Right renal pelvis (tissue), 4 donors: Measurements from ENCODE around the gene ADH1C. TPM values are rescaled to one million over a fixed set of nuclear protein-coding genes. Genes with fewer than 3 reads are reported as not detected.
"Not testable (repeated sequence)": the region's sequence is repeated elsewhere in the genome, so short reads cannot be mapped to it uniquely, and the experiment has no call there.

Source experiments
- DNase-seq, 4 donors: peaks; one replicate each; pipeline ENCODE4 v3.0.0-alpha.2; 2013; ENCODE audit warnings: low read depth in 4 of 4, low spot score in 3 of 4, missing footprints in 1 of 4
- polyA plus RNA-seq, 4 donors: library from polyadenylated mRNA; unstranded; fragments of 120-200 nt; gene quantifications; one replicate each; pipeline ENCODE4 v1.2.1, GENCODE V29; 2013; ENCODE audit not compliant: insufficient read length in 4 of 4

Gene ADH1C
- polyA plus RNA-seq, 4 donors = 95.3 to 153 (median 109) TPM

DNA sequence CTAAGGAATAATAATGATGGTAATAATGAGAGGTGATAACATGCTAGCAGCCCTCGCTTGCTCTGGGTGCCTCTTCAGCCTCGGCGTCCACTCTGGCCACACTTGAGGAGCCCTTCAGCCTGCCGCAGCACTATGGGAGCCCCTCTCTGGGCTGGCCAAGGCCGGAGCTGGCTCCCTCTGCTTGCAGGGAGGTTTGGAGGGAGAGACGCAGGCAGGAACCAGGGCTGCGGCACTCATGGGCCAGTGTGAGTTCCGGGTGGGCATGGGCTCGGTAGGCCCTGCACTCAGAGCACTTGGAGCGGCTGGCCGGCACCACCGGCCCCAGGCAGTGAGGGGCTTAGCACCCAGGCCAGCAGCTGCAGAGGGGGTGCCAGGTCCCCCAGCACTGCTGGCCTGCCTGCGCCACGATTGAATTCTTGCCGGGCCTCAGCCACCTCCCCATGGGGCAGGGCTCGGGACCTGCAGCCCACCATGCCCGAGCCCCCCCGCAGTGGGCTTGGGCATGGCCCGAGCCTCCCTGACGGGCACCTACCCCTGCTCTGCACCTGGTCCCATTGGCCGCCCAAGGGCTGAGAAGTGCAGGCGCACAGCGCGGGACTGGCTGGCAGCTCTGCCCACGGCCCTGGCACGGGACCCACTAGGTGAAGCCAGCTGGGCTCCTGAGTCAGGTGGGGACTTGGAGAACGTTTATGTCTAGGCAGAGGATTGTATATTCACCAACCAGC lies 7.1 kb upstream of the ADH1C start:
- DNase-seq = no peak

DNA sequence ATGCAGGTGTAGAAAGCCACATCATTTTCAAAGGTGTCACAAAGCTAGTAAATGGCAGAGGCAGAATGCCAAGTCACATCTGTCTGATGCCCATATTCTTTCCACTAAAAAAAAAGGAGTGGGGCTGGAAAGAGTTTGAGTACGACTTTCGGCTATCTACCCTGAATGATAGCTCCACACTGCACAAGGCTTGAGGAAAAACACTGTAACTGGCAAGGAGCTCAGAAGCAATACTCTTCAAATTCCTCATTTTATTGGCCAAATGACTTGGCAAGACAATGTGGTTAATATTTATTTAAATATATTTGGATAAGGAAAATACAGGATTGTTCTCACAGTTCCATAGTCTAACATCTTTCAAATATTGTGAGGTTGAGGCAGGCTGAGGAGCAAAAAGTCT lies 5.4 kb upstream of the ADH1C start:
- no peak for DNase-seq

DNA sequence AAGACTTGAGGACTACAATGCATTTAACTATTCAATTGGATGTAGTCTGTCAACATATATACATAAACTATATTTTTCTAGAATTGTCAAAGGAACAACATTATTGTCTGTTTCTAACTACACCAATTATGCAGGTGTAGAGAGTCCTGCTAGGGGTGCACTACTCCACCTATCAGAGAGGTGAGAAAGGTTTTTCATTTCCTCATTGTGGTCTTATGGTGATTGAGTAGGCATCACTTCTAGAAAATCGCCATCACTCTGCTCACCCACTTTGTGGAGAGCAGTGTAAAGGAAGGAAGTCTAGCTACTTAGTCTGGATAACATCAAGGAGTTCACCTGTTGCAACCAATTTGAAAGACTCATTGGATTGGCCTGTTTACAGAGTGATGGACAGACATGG lies 4.4 kb upstream of the ADH1C start:
- DNase-seq = no peak

DNA sequence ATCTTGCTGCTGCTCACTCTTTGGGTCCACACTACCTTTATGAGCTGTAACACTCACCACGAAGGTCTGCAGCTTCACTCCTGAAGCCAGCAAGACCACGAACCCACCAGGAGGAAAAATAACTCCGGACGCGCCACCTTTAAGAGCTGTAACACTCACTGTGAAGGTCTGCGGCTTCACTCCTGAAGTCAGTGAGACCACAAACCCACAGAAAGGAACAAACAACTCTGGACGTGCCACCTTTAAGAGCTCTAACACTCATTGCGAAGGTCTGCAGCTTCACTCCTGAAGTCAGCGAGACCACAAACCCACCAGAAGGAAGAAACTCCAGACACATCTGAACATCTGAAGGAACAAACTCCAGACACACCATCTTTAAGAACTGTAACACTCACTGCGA lies 3.6 kb upstream of the ADH1C start:
- DNase-seq = not testable (repeated sequence)

DNA sequence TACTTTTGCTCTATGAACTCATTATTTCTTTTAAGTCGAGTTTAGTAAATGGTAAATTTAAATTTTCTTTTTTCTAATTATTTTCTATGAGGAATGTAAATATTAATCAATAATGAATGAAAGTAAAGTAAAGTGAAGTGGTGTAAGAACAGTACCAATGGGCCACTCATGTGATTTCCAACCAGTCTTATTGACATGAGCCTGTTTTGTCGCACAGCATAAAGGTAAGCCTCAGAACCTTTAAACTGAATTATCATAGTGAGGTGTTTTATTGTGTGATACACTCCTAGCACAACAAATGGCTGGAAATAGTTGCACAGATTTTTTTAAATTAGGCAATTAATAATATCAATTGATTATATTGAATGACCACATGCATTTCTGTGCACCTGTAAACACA lies 1.1 kb downstream of the ADH1C start:
- DNase-seq = no peak

DNA sequence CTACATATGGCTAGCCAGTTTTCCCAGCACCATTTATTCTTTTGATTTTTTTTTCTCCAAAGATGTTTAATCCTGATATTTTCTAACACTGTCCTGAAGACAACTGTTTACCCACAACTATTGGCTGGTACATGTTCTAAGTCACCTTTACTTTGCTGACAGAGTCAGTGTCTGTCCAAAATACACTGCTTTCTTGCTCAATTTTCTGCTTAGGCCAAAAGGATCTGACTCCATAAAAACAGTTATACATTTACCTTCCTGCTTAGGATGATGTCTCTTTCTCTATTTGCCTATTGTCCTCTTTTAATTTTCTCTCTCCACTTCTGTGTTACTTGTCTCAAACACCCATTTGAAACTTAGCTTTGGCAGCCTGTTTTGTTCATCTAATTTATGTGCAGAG lies 3.2 kb downstream of the ADH1C start:
- DNase-seq = no peak

DNA sequence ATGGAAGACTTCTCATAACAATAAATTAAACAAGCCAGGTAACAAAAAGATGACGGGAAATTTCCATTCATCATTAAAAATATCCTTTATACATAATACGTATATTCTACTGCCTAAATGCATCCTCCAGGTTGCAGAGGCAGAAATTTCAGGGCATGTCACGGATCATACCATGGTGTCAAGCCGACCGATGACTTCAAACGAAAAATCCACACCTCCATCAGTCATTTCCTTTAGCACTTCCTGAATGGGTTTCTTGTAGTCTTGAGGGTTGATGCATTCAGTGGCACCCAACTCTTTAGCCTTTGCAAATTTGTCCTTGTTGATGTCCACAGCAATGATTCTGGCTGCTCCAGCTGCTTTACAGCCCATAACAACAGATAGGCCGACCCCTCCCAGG lies 9.9 kb downstream of the ADH1C start:
- not testable (repeated sequence) for DNase-seq

DNA sequence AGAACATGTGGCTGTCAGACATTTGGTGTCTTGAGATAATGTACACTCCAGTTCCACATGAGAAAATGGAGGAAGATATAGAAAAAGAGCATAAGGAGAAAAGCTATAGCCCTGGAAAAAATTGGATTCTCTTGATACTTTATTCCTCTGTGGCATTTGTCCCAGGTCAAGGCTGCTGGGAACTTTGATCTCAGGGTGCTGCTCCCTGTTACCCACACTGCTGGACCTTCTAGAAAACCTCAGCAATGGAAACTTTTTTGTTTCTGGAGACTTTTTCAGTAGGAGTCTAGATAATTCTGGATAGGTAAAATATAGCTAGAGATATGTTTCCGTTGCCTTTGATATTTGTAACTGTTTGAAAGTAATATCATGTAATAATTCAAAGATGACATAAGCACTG lies 11.1 kb downstream of the ADH1C start:
- DNase-seq = no peak

DNA sequence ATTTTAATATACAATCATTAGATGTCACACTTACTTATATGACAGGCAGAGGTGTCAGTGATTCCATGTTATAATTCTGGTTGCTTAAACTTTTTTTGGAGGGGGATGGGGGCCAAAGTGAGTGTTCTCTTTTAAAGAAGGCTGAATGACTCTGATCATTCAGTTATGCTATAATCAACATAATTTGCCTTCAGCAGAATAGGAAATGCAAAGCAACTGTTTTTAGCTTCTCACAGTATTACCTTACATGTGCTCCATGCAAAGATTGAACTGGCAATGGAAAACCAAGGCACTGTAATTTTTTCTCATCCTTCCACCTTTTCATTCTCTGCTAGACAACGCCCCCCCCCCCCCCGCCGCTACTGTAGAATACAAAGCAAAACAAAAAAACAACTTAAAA lies 13.4 kb downstream of the ADH1C start:
- DNase-seq = no peak

DNA sequence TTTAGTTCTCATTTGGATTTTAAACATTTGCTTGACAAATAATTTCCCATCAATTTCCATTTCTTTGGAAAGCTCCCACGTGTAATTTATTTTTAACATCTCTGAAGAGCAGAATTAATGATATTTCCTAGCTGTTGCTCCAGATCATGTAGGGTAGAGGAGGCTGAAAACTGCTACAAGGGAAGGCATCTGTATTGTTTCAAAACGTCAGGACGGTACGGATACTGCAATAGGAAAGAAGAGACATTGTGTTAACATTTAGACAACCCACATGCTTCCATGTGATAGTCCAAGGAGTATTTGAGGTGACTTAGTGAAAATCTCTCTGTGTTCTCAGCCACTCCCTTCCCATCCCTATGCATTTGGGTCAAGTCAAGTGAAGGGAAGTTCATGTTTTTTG lies 16.0 kb downstream of the ADH1C start:
- DNase-seq = no peak

DNA sequence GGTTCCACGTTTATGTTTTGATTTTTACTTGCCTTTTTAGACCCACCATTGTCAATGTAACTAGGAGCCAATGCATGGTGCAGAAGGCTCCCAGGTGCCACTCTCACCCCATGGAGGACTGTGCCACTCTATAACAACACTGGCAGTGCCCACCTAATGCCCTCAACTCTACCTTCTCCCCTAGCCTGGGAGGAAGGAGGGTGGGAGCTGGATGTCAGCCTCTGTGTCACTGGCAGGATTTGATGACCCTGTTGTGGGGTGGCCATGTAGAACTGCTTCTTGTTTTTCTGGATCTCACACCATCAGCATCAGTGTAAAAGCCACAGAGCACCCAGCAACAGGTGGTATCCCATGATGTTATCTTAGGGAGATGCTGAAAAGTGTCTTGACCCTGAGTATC lies 17.7 kb downstream of the ADH1C start:
- no peak for DNase-seq

DNA sequence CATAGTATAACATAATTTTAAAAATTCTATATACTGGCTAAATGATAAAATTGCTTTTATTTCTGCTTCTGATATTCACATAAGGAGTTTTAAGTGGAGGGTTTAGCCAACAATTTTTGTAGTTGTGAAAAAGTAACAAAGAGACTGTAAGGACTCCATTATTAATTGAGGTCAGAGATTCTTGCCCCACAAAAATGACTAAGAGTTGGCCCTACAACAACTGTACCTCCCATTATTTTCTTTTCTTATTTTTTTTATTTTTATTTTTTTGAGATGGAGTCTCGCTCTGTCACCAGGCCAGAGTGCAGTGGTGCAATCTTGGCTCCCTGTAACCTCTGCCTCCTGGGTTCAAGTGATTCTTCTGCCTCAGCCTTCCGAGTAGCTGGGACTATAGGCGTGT lies 21.9 kb downstream of the ADH1C start:
- no peak for DNase-seq

DNA sequence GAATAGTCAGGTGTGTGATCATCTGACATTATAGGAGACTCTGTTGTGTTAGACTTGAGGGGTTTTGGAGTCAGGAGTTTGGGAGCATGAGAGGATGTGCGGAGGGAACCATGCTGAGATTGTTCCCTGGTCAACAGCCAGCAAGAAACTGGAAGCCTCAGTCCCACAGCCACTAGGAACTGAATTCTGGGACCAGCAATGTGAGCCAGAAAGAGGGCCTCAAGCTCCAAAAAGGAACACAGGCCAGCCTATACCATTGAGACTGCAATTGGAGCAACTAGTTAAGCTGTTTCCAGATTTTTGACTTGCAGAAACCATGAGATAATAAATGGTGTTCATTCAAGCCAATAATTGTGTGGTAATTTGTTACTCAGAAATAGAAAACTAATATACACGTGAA lies 22.7 kb downstream of the ADH1C start:
- no peak for DNase-seq

DNA sequence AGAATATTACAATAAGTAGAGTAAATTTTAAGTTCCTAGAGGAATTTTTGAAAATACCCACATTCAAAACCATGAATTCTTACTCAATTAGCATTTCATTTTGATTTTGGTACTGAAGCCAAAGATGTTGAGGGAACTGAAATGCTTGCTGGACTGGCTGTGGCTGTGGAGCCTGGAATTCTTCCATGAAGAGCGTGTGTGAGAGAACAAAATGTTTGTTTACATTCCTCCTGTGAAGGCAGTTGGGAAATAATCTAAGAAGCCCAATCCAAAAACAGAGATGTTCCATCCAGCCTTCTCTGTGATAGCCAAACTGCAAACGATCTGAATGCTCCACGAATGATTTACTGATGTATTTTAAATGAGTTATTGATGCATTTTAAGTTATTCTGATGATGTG lies 27.6 kb downstream of the ADH1C start:
- peak in 2 of 4 donors; percentile 24 to 30 for DNase-seq

DNA sequence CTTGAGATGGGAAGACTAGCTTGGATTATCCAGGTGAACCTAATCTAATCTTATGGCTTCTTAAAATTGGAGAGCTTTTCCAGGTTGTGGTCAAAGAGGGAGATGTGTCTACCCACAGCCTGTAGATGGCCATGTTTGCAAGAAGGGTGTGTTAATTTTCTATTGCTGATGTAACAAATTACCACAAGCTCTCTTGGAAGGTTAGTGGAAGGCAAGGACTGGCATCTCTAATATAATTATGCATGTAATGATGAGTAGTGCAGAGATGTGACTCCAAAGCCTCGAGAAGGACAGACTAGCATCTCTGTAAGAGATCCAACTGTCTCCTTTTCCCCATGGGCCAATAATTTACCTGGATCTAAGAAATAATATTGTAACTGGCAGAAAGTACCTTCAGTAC lies 28.2 kb downstream of the ADH1C start:
- no peak for DNase-seq

DNA sequence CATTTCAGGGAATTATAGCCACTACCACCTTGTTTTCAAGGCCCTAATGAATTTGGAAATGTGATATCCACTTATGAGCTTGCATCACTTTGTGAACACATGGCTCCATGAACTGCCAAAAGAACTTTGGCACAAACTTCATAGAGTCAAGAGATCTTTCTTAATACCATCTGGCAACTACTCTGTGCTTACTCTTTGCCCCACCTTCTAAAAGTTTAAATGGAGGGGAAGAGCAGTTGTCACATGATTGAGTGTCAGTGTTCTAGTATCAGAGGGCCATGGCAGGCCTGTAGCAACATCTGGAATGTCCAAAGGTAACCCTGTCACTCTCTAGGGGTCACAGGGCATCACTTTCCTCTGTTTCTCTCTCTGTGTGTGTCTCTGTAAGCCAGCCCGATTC lies 28.8 kb downstream of the ADH1C start:
- no peak for DNase-seq

DNA sequence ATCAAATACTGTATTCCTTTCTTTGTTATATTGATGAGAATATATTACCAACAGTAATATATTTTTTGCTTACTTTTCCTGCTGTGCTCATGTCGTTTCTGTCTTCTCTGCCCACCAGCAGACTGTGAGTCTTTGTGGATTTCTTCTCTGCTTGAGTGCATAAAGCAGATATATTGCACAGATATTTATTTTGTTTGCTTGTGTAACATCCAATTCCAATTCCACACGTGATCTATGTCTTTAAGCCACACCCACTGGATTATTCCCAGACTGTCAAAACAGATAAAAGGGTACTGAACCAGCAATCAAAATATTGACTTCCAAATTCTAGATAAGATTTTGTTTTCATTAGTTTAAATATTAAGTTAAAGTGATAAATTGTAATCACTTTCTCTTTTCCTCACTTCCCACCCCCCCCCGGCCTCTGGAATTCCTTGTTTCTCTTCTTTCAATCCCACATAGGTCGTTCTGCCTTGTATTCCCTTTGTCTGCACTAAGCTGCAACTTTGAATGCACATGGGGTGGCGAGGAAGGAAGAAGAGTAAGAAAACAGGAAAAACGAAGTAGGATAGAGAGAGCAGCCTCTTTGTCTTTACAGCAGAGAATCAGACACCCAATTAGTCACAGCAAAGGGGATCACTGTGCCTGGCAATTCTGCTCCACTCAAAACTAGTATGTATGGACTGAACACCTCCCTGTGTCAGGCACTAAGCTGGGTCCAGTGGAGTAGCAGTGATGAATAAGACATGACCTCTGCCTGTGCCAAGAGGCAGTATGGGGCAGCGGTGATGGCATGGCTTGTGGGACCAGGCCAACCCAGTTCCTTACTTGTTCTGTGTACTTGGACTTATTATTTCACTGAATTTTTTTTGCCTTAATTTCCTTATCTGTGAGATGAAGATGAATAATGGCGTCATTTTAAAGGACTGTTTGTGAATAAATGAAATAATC lies 31.0 kb downstream of the ADH1C start, which contains the start of gene ADH1B:
Gene ADH1B (minus strand): TSS at position 161 of the 951 bp plus-strand sequence. CDS start 70 bp downstream, at position 91.
- no peak for DNase-seq

DNA sequence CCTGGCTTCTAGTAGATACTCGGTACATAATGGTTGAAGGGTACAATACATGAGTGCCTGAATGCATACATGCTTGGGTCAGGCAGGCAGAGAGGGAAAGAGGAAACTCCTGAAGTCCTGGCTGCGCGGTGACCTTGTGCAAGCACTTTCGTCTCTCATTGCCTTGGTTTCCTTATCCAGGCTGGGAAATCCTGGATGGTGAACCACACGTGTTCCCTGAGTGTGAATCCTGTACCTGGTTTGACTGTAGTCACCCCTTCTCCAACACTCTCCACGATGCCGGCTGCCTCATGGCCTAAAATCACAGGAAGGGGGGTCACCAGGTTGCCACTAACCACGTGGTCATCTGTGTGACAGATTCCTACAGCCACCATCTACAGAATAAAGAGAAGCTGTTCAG lies 34.7 kb downstream of the ADH1C start:
- not testable (repeated sequence) for DNase-seq

DNA sequence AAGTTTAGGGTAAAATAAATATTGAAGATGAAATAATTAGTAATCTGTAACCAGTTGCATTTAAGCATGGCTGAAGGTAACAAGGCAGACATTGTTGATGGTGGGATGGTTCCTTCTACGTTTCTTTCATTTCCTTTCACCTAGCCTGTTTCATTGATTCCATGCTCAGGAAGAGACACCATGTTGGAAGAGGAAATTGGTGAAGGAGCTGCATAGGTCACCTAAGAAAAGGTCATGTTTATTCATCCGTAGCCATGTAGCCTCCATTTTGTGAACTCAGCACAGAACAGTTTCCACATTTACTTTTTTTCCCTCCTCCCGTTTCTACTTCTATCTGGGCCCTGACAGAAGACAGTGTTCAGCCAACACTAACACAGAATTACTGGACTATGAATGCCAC lies 35.2 kb downstream of the ADH1C start:
- DNase-seq = no peak

DNA sequence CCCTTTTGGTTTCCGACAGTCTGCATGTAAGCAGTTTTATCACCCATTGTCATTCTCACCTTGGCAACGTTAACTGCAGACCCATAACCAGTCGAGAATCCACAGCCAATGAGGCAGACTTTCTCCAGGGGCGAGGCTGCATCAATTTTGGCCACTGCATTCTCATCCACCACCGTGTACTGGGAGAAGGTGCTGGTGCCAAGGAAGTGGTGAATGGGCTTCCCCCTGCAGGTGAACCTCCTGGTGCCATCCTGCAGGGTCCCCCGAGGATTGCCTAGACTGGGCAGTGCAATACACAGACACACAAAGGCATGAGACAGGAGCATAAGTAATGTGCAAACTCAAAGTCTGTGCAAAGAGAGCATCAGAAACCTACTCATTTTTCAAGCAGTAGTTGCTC lies 36.7 kb downstream of the ADH1C start:
- DNase-seq = no peak

DNA sequence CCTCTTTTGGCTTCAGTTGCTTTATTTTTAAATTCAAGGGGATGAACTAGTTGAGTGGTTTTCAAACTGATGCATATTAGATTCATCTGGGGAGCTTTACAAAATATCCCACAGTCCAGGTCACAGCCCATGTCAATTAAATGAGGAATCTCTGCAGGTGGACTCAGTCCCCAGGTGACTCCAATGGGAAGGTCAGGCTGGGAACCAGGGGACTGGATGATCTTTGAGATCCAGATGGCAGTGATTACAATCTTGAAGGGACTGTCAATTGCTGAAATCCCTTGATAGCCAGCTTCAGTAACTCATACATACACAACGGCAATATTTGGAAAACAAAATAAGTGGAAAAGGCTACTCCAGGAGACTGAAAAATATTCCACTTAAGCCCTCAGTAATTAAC lies 38.3 kb downstream of the ADH1C start:
- DNase-seq = no peak

DNA sequence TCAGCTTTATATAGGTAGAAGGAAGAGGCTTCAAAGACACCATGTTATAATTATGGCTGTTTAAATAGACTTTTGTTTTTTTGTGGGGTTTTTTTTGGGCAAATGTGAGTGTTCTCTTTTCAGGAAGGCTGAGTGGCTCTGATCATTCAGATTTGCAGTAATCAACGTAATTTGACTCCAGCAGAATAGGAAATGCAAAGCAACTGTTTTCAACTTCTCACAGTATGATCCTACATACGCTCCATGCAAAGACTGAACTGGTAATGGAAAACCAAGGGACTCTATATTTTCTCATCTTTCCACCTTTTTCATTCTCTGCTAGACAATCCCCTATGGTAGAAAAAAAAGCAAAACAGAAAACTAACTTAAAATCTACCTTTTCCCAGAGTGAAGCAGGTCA lies 42.2 kb downstream of the ADH1C start:
- DNase-seq = no peak
